Stimulated activated CD8-positive, alpha-beta memory T cell treated with anti-CD3 and anti-CD28 coated beads, Interleukin-2, amount 100 ng/mL, for 48 hours (primary cell): ENCODE data around the gene RASAL2.
"Not testable (repeated sequence)": the region's sequence is repeated elsewhere in the genome, so short reads cannot be mapped to it uniquely, and the experiment has no call there.

ENCODE experiments used
- DNase-seq, 2 donors: peaks; one replicate each; pipeline ENCODE4 v3.0.0-alpha.2; 2020; ENCODE audit warnings: low read depth in 2 of 2

The RASAL2 gene

GRCh38 chr1:178388418-178389145, 294.7 kb downstream of the RASAL2 start:
- DNase-seq = no peak

GRCh38 chr1:178389441-178389840, 295.5 kb downstream of the RASAL2 start:
- DNase-seq = no peak

GRCh38 chr1:178390280-178390679, 296.4 kb downstream of the RASAL2 start:
- DNase-seq = not testable (repeated sequence)

GRCh38 chr1:178393370-178393769, 299.5 kb downstream of the RASAL2 start:
- DNase-seq = no peak

GRCh38 chr1:178396789-178397188, 302.9 kb downstream of the RASAL2 start:
- DNase-seq = no peak

- no peak for DNase-seq
Measured at GRCh38 chr1:178397678-178398077, 303.8 kb downstream of the RASAL2 start.

- no peak for DNase-seq
Measured at GRCh38 chr1:178399177-178399728, 305.3 kb downstream of the RASAL2 start.

GRCh38 chr1:178405137-178405536, 311.2 kb downstream of the RASAL2 start:
- no peak for DNase-seq

- no peak for DNase-seq
Measured at GRCh38 chr1:178407215-178407614, 313.3 kb downstream of the RASAL2 start.

- no peak for DNase-seq
Measured at GRCh38 chr1:178407655-178408054, 313.8 kb downstream of the RASAL2 start.

- no peak for DNase-seq
Measured at GRCh38 chr1:178408871-178409270, 315.0 kb downstream of the RASAL2 start.

GRCh38 chr1:178409541-178409940, 315.6 kb downstream of the RASAL2 start:
- no peak for DNase-seq

GRCh38 chr1:178411756-178412399, 318.0 kb downstream of the RASAL2 start:
- no peak for DNase-seq

- DNase-seq = no peak
Measured at GRCh38 chr1:178412400-178412770, 318.5 kb downstream of the RASAL2 start.

GRCh38 chr1:178417858-178418257, 324.0 kb downstream of the RASAL2 start:
- DNase-seq = no peak

GRCh38 chr1:178418284-178418955, 324.5 kb downstream of the RASAL2 start:
- no peak for DNase-seq

GRCh38 chr1:178434360-178434759, 340.5 kb downstream of the RASAL2 start:
- no peak for DNase-seq

GRCh38 chr1:178434899-178435435, 341.1 kb downstream of the RASAL2 start:
- no peak for DNase-seq

GRCh38 chr1:178436899-178437298, 343.0 kb downstream of the RASAL2 start:
- DNase-seq = no peak

- no peak for DNase-seq
Measured at GRCh38 chr1:178438432-178438831, 344.5 kb downstream of the RASAL2 start.

GRCh38 chr1:178442925-178443324, 349.0 kb downstream of the RASAL2 start:
- DNase-seq = no peak

- no peak for DNase-seq
Measured at GRCh38 chr1:178450871-178451270, 357.0 kb downstream of the RASAL2 start.
